ENCODE results near the gene VPS13C.

- TF ChIP-seq CTCF (IDR thresholded peaks at IDR 0.05; ENCODE audit: extremely low read depth in 1 of 2, insufficient read depth in 1 of 2, low read depth in 1 of 2, low read length in 2 of 2) (no peak), POLR2A (IDR thresholded peaks at IDR 0.05; ENCODE audit: low read depth, low read length) (no peak), EZH2 (IDR thresholded peaks at IDR 0.05; ENCODE audit: borderline replicate concordance, low read depth, low read length, severe bottlenecking) (no peak), MYC (IDR thresholded peaks at IDR 0.05; ENCODE audit: low read depth, low read length) (no peak), POLR2AphosphoS5 (IDR thresholded peaks at IDR 0.05; ENCODE audit: insufficient read depth, low read depth, low read length) (no peak), MAX (IDR thresholded peaks at IDR 0.05; ENCODE audit: insufficient read depth, insufficient read length) (no peak), JUN (IDR thresholded peaks at IDR 0.05; ENCODE audit: borderline replicate concordance, insufficient read depth, insufficient read length, low read depth) (no peak)
Observed at GRCh38 chr15:62083194-62084154, 23.2 kb upstream of the VPS13C start.

All from endothelial cell of umbilical vein (primary cell).